SK-N-SH (cell line): ENCODE data around the gene NEURL1. TPM values are rescaled to one million over a fixed set of nuclear protein-coding genes. Genes with fewer than 3 reads are reported as not detected.

Experiments
- CTCF ChIA-PET: fragments of 300-600, 350-600 bp; formaldehyde crosslinking; extraction: SDS; loops from one replicate; lab custom pipeline; 2021; lab: Yijun Ruan, JAX
- POLR2A ChIA-PET: fragments of 350-600 bp; sonication (Branson Sonifier 250); formaldehyde crosslinking; extraction: SDS; loops from one replicate; lab custom pipeline; 2020; ENCODE audit warnings: antibody characterized with exemption, inconsistent platforms; lab: Yijun Ruan, JAX
- DNase-seq: peaks from one replicate; pipeline ENCODE4 v3.0.0; 2012
- H2AFZ ChIP-seq: fragments of 200-600 bp; sonication (generic); 2 replicates; pipeline ENCODE4 v1.8.1; 2016; ENCODE audit warnings: antibody characterized with exemption, mild to moderate bottlenecking, low read depth
- H3F3A ChIP-seq: fragments of 200-600 bp; sonication (generic); replicated peaks from 2 replicates; pipeline ENCODE3; 2016; ENCODE audit warnings: antibody characterized with exemption, mild to moderate bottlenecking; ENCODE audit not compliant: insufficient read depth
- H3K27ac ChIP-seq, 2 experiments: fragments of 200-500 bp in 1 of 2; fragments of 200-600 bp in 1 of 2; sonication (Bioruptor generic) in 1 of 2; sonication (generic), shearing (Covaris generic) in 1 of 2; 2 replicates each; pipeline versions ENCODE4 v1.5.1 to v1.6.1; 2014 to 2016; ENCODE audit warnings: low read depth in 2 of 2, inconsistent platforms in 1 of 2, low read length in 1 of 2, mild to moderate bottlenecking in 1 of 2, mixed read lengths in 1 of 2
- H3K27me3 ChIP-seq: fragments of 200-600 bp; sonication (generic), shearing (Covaris generic); 2 replicates; pipeline ENCODE4 v1.6.1; 2016; ENCODE audit warnings: mixed run types; ENCODE audit not compliant: insufficient read depth
- H3K36me3 ChIP-seq, 2 experiments: fragments of 200-500 bp in 1 of 2; fragments of 200-600 bp in 1 of 2; sonication (Bioruptor generic) in 1 of 2; sonication (generic) in 1 of 2; replicated peaks in 1 of 2; 2 replicates each; pipeline versions ENCODE3 to v1.5.1; 2014 to 2016; ENCODE audit warnings: low read length in 1 of 2, mild to moderate bottlenecking in 1 of 2; ENCODE audit not compliant: insufficient read depth in 2 of 2, control insufficient read depth in 1 of 2
- H3K4me1 ChIP-seq, 2 experiments: fragments of 200-500 bp in 1 of 2; fragments of 200-600 bp in 1 of 2; sonication (Bioruptor generic) in 1 of 2; sonication (generic), shearing (Covaris generic) in 1 of 2; 2 replicates each; pipeline versions ENCODE4 v1.5.1 to v1.6.1; 2014 to 2016; ENCODE audit warnings: low read depth in 1 of 2, low read length in 1 of 2, mixed run types in 1 of 2; ENCODE audit not compliant: insufficient read depth in 2 of 2, control insufficient read depth in 1 of 2
- H3K4me2 ChIP-seq: fragments of 200-600 bp; sonication (generic), shearing (Covaris generic); 2 replicates; pipeline ENCODE4 v1.6.1; 2017; ENCODE audit warnings: mixed run types
- H3K4me3 ChIP-seq, 2 experiments: fragments of 200-500 bp in 1 of 2; fragments of 200-600 bp in 1 of 2; sonication (Bioruptor generic) in 1 of 2; sonication (generic), shearing (Covaris generic) in 1 of 2; 2 replicates each; pipeline versions ENCODE4 v1.5.1 to v1.8.1; 2014 to 2016; ENCODE audit warnings: low read depth in 2 of 2, inconsistent platforms in 1 of 2, low read length in 1 of 2, mild to moderate bottlenecking in 1 of 2, mixed read lengths in 1 of 2, moderate library complexity in 1 of 2
- H3K79me2 ChIP-seq: fragments of 200-600 bp; sonication (generic); 2 replicates; pipeline ENCODE4 v1.8.1; 2017; ENCODE audit warnings: mild to moderate bottlenecking; ENCODE audit not compliant: insufficient read depth
- H3K9ac ChIP-seq: fragments of 200-600 bp; sonication (generic); 2 replicates; pipeline ENCODE4 v1.6.1; 2017; ENCODE audit warnings: mixed run types
- H3K9me2 ChIP-seq: fragments of 200-600 bp; sonication (generic); 2 replicates; pipeline ENCODE4 v1.6.1; 2017; ENCODE audit warnings: mixed run types
- H3K9me3 ChIP-seq: fragments of 200-600 bp; sonication (generic); 2 replicates; pipeline ENCODE4 v1.6.1; 2017; ENCODE audit warnings: mixed run types, mild to moderate bottlenecking, moderate library complexity
- H4K20me1 ChIP-seq: fragments of 200-600 bp; sonication (generic); 2 replicates; pipeline ENCODE4 v1.6.1; 2017; ENCODE audit warnings: mild to moderate bottlenecking, mixed run types; ENCODE audit not compliant: insufficient read depth
- CTCF ChIP-seq: fragments of 200-600 bp; sonication (generic); IDR thresholded peaks from 2 replicates; pipeline ENCODE4 v1.6.1; 2017; ENCODE audit warnings: antibody characterized with exemption, mild to moderate bottlenecking, moderate library complexity
- EP300 ChIP-seq, 2 experiments: IDR thresholded peaks; 2 replicates each; pipeline versions ENCODE4 v1.4.0 to v1.6.1; 2012; ENCODE audit warnings: borderline replicate concordance in 1 of 2, low read depth in 1 of 2, low read length in 1 of 2
- FOXJ3 ChIP-seq: sonication (generic); formaldehyde crosslinking; IDR thresholded peaks from 2 replicates; pipeline ENCODE4 v1.5.1; 2020; ENCODE audit warnings: mild to moderate bottlenecking, missing genetic modification reagents
- GATA2 ChIP-seq: sonication (generic); formaldehyde crosslinking; IDR thresholded peaks from 2 replicates; pipeline ENCODE4 v1.5.0; 2020; ENCODE audit warnings: mild to moderate bottlenecking, missing genetic modification reagents
- JUND ChIP-seq: IDR thresholded peaks from 2 replicates; pipeline ENCODE4 v1.4.0; 2012
- MXI1 ChIP-seq: IDR thresholded peaks from 2 replicates; pipeline ENCODE4 v1.6.1; 2012; ENCODE audit warnings: mild to moderate bottlenecking, low read depth, low read length, improper control_type of control experiment
- RCOR1 ChIP-seq: fragments of 150-350 bp; IDR thresholded peaks from 2 replicates; pipeline ENCODE4 v1.6.1; 2017; ENCODE audit warnings: antibody characterized with exemption, low read length
- RXRA ChIP-seq: IDR thresholded peaks from 2 replicates; pipeline ENCODE4 v1.4.0; 2012; ENCODE audit warnings: low read depth, mild to moderate bottlenecking, borderline replicate concordance
- SIN3A ChIP-seq: IDR thresholded peaks from 2 replicates; pipeline ENCODE4 v1.6.1; 2012; ENCODE audit warnings: low read depth, mild to moderate bottlenecking, low read length, moderate library complexity, borderline replicate concordance
- TAF1 ChIP-seq: IDR thresholded peaks from 2 replicates; pipeline ENCODE4 v1.6.1; 2012; ENCODE audit warnings: low read depth, mild to moderate bottlenecking, low read length, moderate library complexity, borderline replicate concordance
- TEAD4 ChIP-seq: IDR thresholded peaks from 2 replicates; pipeline ENCODE4 v1.4.0; 2012; ENCODE audit warnings: mild to moderate bottlenecking, borderline replicate concordance; ENCODE audit not compliant: insufficient read depth
- WGBS: methylation state at CpG from one replicate; pipeline ENCODE4 v1.1.6; 2017; ENCODE audit warnings: low lambda C conversion rate; 5-methylcytosine and 5-hydroxymethylcytosine counted together
- polyA plus RNA-seq, 3 experiments: library from polyadenylated mRNA; depleted of rRNA; stranded (reverse); fragments of >200 nt; gene quantifications; 2 replicates each; pipeline ENCODE4 v1.2.3, GENCODE V29; 2012
- TF ChIP-seq, protein P1 (sequence below): IDR thresholded peaks from 2 replicates; pipeline ENCODE4 v1.6.1; 2012; ENCODE audit warnings: mild to moderate bottlenecking, low read depth, low read length, moderate library complexity
- TF ChIP-seq, protein P2 (sequence below): IDR thresholded peaks from 2 replicates; pipeline ENCODE4 v1.4.0; 2012; ENCODE audit warnings: low read depth, borderline replicate concordance
- TF ChIP-seq, protein P3 (sequence below): IDR thresholded peaks from 2 replicates; pipeline ENCODE4; 2012

NEURL1 gene
- polyA plus RNA-seq, 1 of the 3 experiments (the other 2 are of a cell fraction), result 0.05 TPM

DNA sequence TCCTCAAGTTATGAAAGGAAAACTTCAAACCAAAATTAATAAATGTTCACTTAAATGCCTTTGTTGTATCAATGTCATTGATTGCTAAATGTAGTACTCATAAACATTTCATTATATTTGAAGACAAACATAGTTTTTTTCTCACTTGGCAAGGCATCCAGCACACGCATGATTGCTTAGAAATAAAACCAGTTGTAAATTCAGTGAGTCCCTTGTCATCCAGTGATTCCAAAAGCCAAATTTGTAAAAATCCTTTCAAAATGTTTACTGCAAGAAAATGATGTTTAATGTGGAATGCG lies 6.1 kb upstream of the NEURL1 start:
- POLR2A ChIA-PET, result no interaction called here
- Histone ChIP-seq H3K36me3 (no peaks in the 10 kb centered on the region), H3K9me2 (no peaks in the 10 kb centered on the region), H3K79me2 (no peaks in the 10 kb centered on the region), H3F3A (peaks cover 10% of the 10 kb centered on the region), H3K27me3 (no peaks in the 10 kb centered on the region), H3K4me3 (no peak overlapping the region), H4K20me1 (no peaks in the 10 kb centered on the region), H3K4me1 (peaks cover 0 to 11% of the 10 kb centered on the region in 2 experiments; a peak in 2 of 4 replicates), H3K9ac (no peak overlapping the region), H3K9me3 (no peaks in the 10 kb centered on the region), H2AFZ (no peak overlapping the region), H3K4me2 (no peak overlapping the region), H3K27ac (no peak overlapping the region)
- CTCF ChIA-PET, result interaction anchor here (2.6 to 6.0 kb wide), 4 partner anchors 16 to 78 kb away, joined by 15 to 83 read pairs (median 18); no protein-coding TSS in a partner anchor
- DNase-seq, result no peak
- WGBS, result 83% methylated on average over 2 of the region's 2 CpGs
- TF ChIP-seq RXRA, result no peak
- TF ChIP-seq TAF1, result no peak
- TF ChIP-seq, protein P1, sequence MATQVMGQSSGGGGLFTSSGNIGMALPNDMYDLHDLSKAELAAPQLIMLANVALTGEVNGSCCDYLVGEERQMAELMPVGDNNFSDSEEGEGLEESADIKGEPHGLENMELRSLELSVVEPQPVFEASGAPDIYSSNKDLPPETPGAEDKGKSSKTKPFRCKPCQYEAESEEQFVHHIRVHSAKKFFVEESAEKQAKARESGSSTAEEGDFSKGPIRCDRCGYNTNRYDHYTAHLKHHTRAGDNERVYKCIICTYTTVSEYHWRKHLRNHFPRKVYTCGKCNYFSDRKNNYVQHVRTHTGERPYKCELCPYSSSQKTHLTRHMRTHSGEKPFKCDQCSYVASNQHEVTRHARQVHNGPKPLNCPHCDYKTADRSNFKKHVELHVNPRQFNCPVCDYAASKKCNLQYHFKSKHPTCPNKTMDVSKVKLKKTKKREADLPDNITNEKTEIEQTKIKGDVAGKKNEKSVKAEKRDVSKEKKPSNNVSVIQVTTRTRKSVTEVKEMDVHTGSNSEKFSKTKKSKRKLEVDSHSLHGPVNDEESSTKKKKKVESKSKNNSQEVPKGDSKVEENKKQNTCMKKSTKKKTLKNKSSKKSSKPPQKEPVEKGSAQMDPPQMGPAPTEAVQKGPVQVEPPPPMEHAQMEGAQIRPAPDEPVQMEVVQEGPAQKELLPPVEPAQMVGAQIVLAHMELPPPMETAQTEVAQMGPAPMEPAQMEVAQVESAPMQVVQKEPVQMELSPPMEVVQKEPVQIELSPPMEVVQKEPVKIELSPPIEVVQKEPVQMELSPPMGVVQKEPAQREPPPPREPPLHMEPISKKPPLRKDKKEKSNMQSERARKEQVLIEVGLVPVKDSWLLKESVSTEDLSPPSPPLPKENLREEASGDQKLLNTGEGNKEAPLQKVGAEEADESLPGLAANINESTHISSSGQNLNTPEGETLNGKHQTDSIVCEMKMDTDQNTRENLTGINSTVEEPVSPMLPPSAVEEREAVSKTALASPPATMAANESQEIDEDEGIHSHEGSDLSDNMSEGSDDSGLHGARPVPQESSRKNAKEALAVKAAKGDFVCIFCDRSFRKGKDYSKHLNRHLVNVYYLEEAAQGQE, result no peak
- no peak for TF ChIP-seq CTCF
- TF ChIP-seq JUND, result no peak
- no peak for TF ChIP-seq GATA2
- TF ChIP-seq RCOR1, result no peak
- TF ChIP-seq MXI1, result no peak
- TF ChIP-seq, protein P2, sequence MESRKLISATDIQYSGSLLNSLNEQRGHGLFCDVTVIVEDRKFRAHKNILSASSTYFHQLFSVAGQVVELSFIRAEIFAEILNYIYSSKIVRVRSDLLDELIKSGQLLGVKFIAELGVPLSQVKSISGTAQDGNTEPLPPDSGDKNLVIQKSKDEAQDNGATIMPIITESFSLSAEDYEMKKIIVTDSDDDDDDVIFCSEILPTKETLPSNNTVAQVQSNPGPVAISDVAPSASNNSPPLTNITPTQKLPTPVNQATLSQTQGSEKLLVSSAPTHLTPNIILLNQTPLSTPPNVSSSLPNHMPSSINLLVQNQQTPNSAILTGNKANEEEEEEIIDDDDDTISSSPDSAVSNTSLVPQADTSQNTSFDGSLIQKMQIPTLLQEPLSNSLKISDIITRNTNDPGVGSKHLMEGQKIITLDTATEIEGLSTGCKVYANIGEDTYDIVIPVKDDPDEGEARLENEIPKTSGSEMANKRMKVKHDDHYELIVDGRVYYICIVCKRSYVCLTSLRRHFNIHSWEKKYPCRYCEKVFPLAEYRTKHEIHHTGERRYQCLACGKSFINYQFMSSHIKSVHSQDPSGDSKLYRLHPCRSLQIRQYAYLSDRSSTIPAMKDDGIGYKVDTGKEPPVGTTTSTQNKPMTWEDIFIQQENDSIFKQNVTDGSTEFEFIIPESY, result no peak
- TF ChIP-seq, protein P3, sequence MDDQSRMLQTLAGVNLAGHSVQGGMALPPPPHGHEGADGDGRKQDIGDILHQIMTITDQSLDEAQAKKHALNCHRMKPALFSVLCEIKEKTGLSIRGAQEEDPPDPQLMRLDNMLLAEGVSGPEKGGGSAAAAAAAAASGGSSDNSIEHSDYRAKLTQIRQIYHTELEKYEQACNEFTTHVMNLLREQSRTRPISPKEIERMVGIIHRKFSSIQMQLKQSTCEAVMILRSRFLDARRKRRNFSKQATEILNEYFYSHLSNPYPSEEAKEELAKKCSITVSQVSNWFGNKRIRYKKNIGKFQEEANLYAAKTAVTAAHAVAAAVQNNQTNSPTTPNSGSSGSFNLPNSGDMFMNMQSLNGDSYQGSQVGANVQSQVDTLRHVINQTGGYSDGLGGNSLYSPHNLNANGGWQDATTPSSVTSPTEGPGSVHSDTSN, result no peak
- TF ChIP-seq SIN3A, result no peak
- no peak for TF ChIP-seq FOXJ3 (CRISPR knock-in tag)
- TF ChIP-seq TEAD4, result no peak
- no peak for TF ChIP-seq EP300 (IDR thresholded peaks at IDR 0.05; ENCODE audit: borderline replicate concordance in 1 of 2, low read depth in 1 of 2, low read length in 1 of 2)
